NCI-H2196 (cell line): ENCODE measurements around the gene AP1S3.
"Not testable (repeated sequence)": the region's sequence is repeated elsewhere in the genome, so short reads cannot be mapped to it uniquely, and the experiment has no call there.

ENCODE experiments used
- DNase-seq: peaks from one replicate; lab custom pipeline; 2025; ENCODE audit not compliant: unreplicated experiment; lab: John Stamatoyannopoulos, UW

AP1S3 gene

GRCh38 chr2:223853425-223853837 lies 16.0 kb upstream of the AP1S3 start:
- no peak for DNase-seq

- DNase-seq: no peak
Measured at GRCh38 chr2:223852281-223852795, 15.0 kb upstream of the AP1S3 start.

GRCh38 chr2:223847410-223847809 lies 10.0 kb upstream of the AP1S3 start:
- no peak for DNase-seq

- no peak for DNase-seq
Measured at GRCh38 chr2:223846515-223846914, 9.1 kb upstream of the AP1S3 start.

GRCh38 chr2:223841436-223842190 lies 4.2 kb upstream of the AP1S3 start:
- no peak for DNase-seq

- DNase-seq: no peak
Measured at GRCh38 chr2:223835701-223836532, 1.5 kb downstream of the AP1S3 start.

- DNase-seq: no peak
Measured at GRCh38 chr2:223834431-223834830, 3.0 kb downstream of the AP1S3 start.

GRCh38 chr2:223832241-223832903 lies 5.0 kb downstream of the AP1S3 start:
- DNase-seq: no peak

- DNase-seq: no peak
Measured at GRCh38 chr2:223829128-223829527, 8.3 kb downstream of the AP1S3 start.

GRCh38 chr2:223828314-223828713 lies 9.1 kb downstream of the AP1S3 start:
- no peak for DNase-seq

- DNase-seq: no peak
Measured at GRCh38 chr2:223826995-223827394, 10.4 kb downstream of the AP1S3 start.

GRCh38 chr2:223824301-223824700 lies 13.1 kb downstream of the AP1S3 start:
- no peak for DNase-seq

- DNase-seq: no peak
Measured at GRCh38 chr2:223822818-223823217, 14.6 kb downstream of the AP1S3 start.

GRCh38 chr2:223820549-223820948 lies 16.8 kb downstream of the AP1S3 start:
- no peak for DNase-seq

- no peak for DNase-seq
Measured at GRCh38 chr2:223819891-223820290, 17.5 kb downstream of the AP1S3 start.

- peak; percentile 46 for DNase-seq
Measured at GRCh38 chr2:223815884-223816570, 21.4 kb downstream of the AP1S3 start.

- peak; percentile 71 for DNase-seq
Measured at GRCh38 chr2:223815186-223815883, 22.0 kb downstream of the AP1S3 start.

- DNase-seq: not testable (repeated sequence)
Measured at GRCh38 chr2:223814764-223815163, 22.6 kb downstream of the AP1S3 start.

GRCh38 chr2:223813329-223813728 lies 24.1 kb downstream of the AP1S3 start:
- DNase-seq: no peak

- DNase-seq: no peak
Measured at GRCh38 chr2:223811757-223812156, 25.6 kb downstream of the AP1S3 start.
